ACC112 (cell line): Measurements from ENCODE around the gene SPTSSB.
A peak's percentile ranks its signal among the peaks of the same experiment; 100 is the strongest.

Experiments
- H2AFZ ChIP-seq: fragments of 200-600 bp; sonication (generic); one replicate; pipeline ENCODE4 v1.6.0; 2017; ENCODE audit warnings: antibody characterized with exemption, low read length; ENCODE audit not compliant: unreplicated experiment
- H3K27ac ChIP-seq: fragments of 200-600 bp; sonication (generic); 2 replicates; pipeline ENCODE4 v1.5.1; 2014; ENCODE audit warnings: low read depth, mild to moderate bottlenecking, antibody characterized with exemption, low read length, moderate library complexity
- H3K27me3 ChIP-seq: fragments of 200-600 bp; sonication (generic); 2 replicates; pipeline ENCODE4 v1.6.1; 2014; ENCODE audit warnings: mild to moderate bottlenecking, antibody characterized with exemption, low read length, moderate library complexity, mixed read lengths; ENCODE audit not compliant: insufficient read depth
- H3K36me3 ChIP-seq: fragments of 200-600 bp; sonication (generic); 2 replicates; pipeline ENCODE4 v1.6.1; 2016; ENCODE audit warnings: mild to moderate bottlenecking, antibody characterized with exemption, low read length, moderate library complexity, mixed read lengths; ENCODE audit not compliant: insufficient read depth
- H3K4me1 ChIP-seq: fragments of 200-600 bp; sonication (generic); one replicate; pipeline ENCODE4 v1.6.1; 2016; ENCODE audit warnings: low read length, mixed read lengths; ENCODE audit not compliant: insufficient read depth, unreplicated experiment, control insufficient read depth
- H3K4me3 ChIP-seq: fragments of 200-600 bp; sonication (generic); 2 replicates; pipeline ENCODE4 v1.5.1; 2014; ENCODE audit warnings: mild to moderate bottlenecking, low read depth, low read length
- H3K79me2 ChIP-seq: fragments of 200-600 bp; sonication (generic); one replicate; pipeline ENCODE4 v1.6.0; 2016; ENCODE audit warnings: low read length; ENCODE audit not compliant: control insufficient read depth, unreplicated experiment, insufficient read depth

SPTSSB gene

GRCh38 chr3:161390200-161390599, 18.9 kb upstream of the SPTSSB start:
- H3K27me3 ChIP-seq = peaks cover 45% of the 10 kb centered on the region
- no peaks in the 10 kb centered on the region for H3K36me3 ChIP-seq
- no peaks in the 10 kb centered on the region for H3K79me2 ChIP-seq
- H3K4me1 ChIP-seq = no peaks in the 10 kb centered on the region
- no peak overlapping the region for H2AFZ ChIP-seq
- no peak overlapping the region for H3K4me3 ChIP-seq
- no peak overlapping the region for H3K27ac ChIP-seq

DNA sequence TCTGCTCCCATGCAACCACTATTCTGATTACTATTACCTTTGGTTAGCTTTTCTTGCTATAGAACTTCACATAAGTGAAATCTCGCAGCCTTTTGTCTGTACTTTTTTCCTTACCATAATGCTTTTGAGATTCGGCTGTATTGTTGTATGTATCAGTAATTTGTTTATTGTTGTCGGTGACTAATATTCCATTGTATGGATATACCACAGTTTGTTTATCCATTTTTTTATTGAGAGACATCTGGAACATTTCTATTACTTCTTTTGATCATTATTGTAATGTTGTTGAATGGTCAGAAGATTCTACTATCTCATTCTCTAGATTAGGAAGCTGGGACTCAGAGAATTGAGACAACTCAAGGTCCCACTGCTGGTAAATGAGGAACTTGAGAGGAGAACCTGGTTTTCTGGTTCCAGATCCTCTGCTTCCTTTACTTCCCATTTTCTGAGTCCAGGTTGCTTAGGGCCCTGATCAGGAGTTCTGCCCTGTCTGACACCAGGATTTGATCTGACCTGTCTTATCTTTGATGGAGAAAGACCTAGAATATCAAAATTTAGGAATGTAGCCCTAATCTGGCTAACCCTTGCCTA, 18.2 kb upstream of the SPTSSB start:
- no peaks in the 10 kb centered on the region for H3K36me3 ChIP-seq
- no peak overlapping the region for H2AFZ ChIP-seq
- no peaks in the 10 kb centered on the region for H3K79me2 ChIP-seq
- no peak overlapping the region for H3K27ac ChIP-seq
- peaks cover 44% of the 10 kb centered on the region for H3K27me3 ChIP-seq
- no peaks in the 10 kb centered on the region for H3K4me1 ChIP-seq
- no peak overlapping the region for H3K4me3 ChIP-seq

DNA sequence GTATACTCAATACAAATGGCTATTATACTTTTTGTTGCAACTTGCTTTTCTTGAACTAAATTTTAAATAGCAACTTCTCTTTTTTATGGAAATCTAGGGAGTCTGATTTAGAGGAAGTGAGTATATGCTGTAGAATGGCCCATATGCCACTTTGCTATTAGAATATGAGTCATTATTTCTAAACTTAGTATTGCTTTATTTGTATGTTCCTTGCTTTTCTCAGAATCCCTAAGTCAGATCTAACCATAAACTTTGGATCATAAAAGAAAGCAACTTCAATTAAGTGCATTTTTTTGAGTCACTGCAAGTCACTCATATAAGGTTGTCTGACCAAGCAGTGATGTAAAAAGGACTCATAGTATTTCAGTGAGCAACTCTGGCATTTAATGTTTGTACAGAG, 17.5 kb upstream of the SPTSSB start:
- Histone ChIP-seq H3K79me2 (no peaks in the 10 kb centered on the region), H3K4me3 (no peak overlapping the region), H3K36me3 (no peaks in the 10 kb centered on the region), H3K27me3 (peaks cover 48% of the 10 kb centered on the region), H3K4me1 (no peaks in the 10 kb centered on the region), H3K27ac (no peak overlapping the region), H2AFZ (no peak overlapping the region)

DNA sequence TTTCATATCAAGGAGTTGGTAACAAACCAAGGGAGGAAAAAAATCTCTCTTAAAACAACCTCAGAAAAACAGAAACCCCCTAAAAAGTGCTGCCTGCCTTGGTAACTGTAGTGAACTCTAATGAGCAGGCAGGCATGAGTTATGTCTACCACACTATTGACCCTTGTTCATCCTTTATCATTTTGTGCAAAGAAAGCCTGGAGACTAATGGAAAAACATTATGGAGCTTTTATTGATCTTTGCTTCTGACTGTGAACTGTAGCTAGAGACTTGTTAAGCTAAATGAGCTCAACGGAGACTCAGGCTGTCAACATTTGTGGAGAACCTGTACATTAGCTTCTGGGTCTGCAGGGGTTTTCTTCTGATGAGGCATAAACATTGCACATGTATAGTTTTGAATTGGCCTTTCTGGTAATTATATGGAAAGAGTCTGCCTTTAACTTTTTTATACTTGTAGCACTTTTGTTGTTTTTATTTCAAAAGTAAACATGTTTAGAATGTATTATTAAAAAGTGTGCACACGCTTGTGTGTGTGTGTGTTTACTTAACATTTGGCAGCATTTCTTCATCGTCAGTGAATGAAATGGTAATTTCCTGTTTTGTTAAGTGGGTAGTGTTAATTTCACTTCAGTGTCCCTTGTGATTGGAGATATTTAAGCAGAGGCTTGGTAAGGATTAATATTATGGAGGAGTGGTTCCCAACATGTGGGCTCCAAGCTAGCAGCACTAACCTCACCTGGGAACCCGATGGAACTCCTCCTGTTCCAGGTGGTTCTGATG, 15.9 kb upstream of the SPTSSB start:
- Histone ChIP-seq H2AFZ (no peak overlapping the region), H3K36me3 (no peaks in the 10 kb centered on the region), H3K79me2 (no peaks in the 10 kb centered on the region), H3K27me3 (peaks cover 44% of the 10 kb centered on the region), H3K4me3 (no peak overlapping the region), H3K27ac (no peak overlapping the region), H3K4me1 (no peaks in the 10 kb centered on the region)

- peak overlapping the region; percentile 99 for H2AFZ ChIP-seq
- H3K4me3 ChIP-seq = peak overlapping the region; percentile 80
Measured at GRCh38 chr3:161372321-161373260, 1.3 kb upstream of the SPTSSB start.

DNA sequence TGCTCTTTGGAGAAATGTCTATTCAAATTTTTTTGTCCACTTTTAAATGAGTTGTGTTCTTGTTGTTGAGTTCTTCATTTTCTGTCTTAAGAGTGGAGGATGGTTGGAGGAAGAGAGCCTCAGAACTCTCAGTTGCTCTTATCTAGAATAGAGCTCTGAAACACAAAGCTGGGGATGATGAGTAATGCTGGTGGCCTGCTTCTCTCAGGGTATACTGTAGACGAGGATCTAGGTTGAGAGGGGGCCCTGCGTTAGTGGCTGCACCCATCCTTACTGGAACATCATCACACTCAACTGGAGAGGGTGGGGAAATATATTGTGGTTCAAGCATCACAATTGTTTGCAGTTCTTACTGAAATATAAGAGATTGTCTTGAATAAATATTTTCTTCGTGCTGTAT, 1.8 kb downstream of the SPTSSB start:
- Histone ChIP-seq H3K27me3 (peaks cover 57% of the 10 kb centered on the region), H3K4me3 (no peak overlapping the region), H3K79me2 (no peaks in the 10 kb centered on the region), H3K36me3 (no peaks in the 10 kb centered on the region), H3K27ac (no peak overlapping the region), H3K4me1 (peaks cover 5% of the 10 kb centered on the region), H2AFZ (no peak overlapping the region)

More at GRCh38 chr3:161372321-161373260, 1.3 kb upstream of the SPTSSB start:
- H3K27me3 ChIP-seq = peaks cover 70% of the 10 kb centered on the region
- H3K4me1 ChIP-seq = peaks cover 5% of the 10 kb centered on the region
- H3K36me3 ChIP-seq = no peaks in the 10 kb centered on the region
- H3K27ac ChIP-seq = no peak overlapping the region
- H3K79me2 ChIP-seq = no peaks in the 10 kb centered on the region

DNA sequence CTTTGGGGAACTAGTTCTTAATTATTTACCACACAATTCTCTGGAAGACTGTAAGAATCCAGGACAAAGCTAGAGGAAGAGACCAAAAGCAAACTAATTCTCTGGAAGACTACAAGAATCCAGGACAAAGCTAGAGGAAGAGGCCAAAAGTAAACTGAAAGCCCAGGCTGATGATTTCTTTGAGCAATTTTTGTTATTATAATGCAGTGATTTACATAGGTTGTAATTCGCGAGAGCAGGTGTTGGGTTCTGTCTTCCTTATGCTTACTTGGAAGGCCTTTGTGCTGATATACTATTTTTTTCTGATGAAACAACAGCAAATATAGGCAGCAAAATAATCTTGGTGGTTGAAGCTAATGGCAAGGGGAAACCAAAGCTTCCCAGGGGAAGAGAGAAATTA, 5.2 kb downstream of the SPTSSB start:
- no peak overlapping the region for H2AFZ ChIP-seq
- no peaks in the 10 kb centered on the region for H3K79me2 ChIP-seq
- no peak overlapping the region for H3K27ac ChIP-seq
- no peaks in the 10 kb centered on the region for H3K4me1 ChIP-seq
- no peaks in the 10 kb centered on the region for H3K36me3 ChIP-seq
- H3K27me3 ChIP-seq = peaks cover 29% of the 10 kb centered on the region
- no peak overlapping the region for H3K4me3 ChIP-seq

GRCh38 chr3:161358488-161358887, 12.8 kb downstream of the SPTSSB start:
- Histone ChIP-seq H3K4me1 (no peaks in the 10 kb centered on the region), H3K79me2 (no peaks in the 10 kb centered on the region), H3K36me3 (no peaks in the 10 kb centered on the region), H3K4me3 (no peak overlapping the region), H2AFZ (no peak overlapping the region), H3K27ac (no peak overlapping the region), H3K27me3 (peaks cover 21% of the 10 kb centered on the region; the same call in 1 of the 2 replicates)

GRCh38 chr3:161356287-161356686, 15.0 kb downstream of the SPTSSB start:
- no peak overlapping the region for H3K27ac ChIP-seq
- peaks cover 2% of the 10 kb centered on the region for H3K4me1 ChIP-seq
- no peak overlapping the region for H2AFZ ChIP-seq
- no peak overlapping the region for H3K4me3 ChIP-seq
- H3K27me3 ChIP-seq = peaks cover 23% of the 10 kb centered on the region; the same call in 1 of the 2 replicates
- no peaks in the 10 kb centered on the region for H3K79me2 ChIP-seq
- H3K36me3 ChIP-seq = no peaks in the 10 kb centered on the region

- Histone ChIP-seq H3K36me3 (no peaks in the 10 kb centered on the region), H3K79me2 (no peaks in the 10 kb centered on the region), H3K27ac (no peak overlapping the region), H3K4me1 (peaks cover 9% of the 10 kb centered on the region), H3K27me3 (peaks cover 17% of the 10 kb centered on the region; the same call in 1 of the 2 replicates), H2AFZ (no peak overlapping the region), H3K4me3 (no peak overlapping the region)
Measured at GRCh38 chr3:161355508-161355907, 15.8 kb downstream of the SPTSSB start.
